H1 (cell line): ENCODE results near the gene PTPRT. TPM values are rescaled to one million over a fixed set of nuclear protein-coding genes. Genes with fewer than 3 reads are reported as not detected.
A peak's percentile ranks its signal among the peaks of the same experiment; 100 is the strongest.

Source experiments
- CHD2 ChIP-seq: IDR thresholded peaks from 2 replicates; pipeline ENCODE4 v1.6.1; 2012; ENCODE audit warnings: low read length, improper control_type of control experiment
- GTF2F1 ChIP-seq: IDR thresholded peaks from 2 replicates; pipeline ENCODE4 v1.6.1; 2012; ENCODE audit warnings: low read depth, low read length, improper control_type of control experiment, borderline replicate concordance
- RBBP5 ChIP-seq: IDR thresholded peaks from 2 replicates; pipeline ENCODE4 v1.7.1; 2012; ENCODE audit warnings: low read depth, mild to moderate bottlenecking, inconsistent platforms, low read length, moderate library complexity, borderline replicate concordance
- SP1 ChIP-seq: IDR thresholded peaks from 2 replicates; pipeline ENCODE4 v1.6.1; 2011; ENCODE audit warnings: low read depth, low read length
- polyA plus RNA-seq, 7 experiments: library from polyadenylated mRNA; depleted of rRNA in 3 of 7; stranded (reverse) in 5 of 7; unstranded in 2 of 7; fragments of >200 nt in 5 of 7; fragments of 200-250 nt in 2 of 7; gene quantifications; 1 replicate in 5 of 7; 2 replicates in 1 of 7; 4 replicates in 1 of 7; pipeline versions ENCODE4 v1.2.1 to v1.2.3, GENCODE V29; 2011 to 2013; ENCODE audit warnings: missing spikeins in 2 of 7, mixed read lengths in 2 of 7
- total RNA-seq: library from RNA; stranded (reverse); fragmentation: NEBNext Ultra II Directional; extraction: Animal tissue kit (Norgen Biotek cat#: 25700); gene quantifications from 2 replicates; pipeline ENCODE4 v1.2.1, GENCODE V29; 2021
- TF ChIP-seq, protein P1 (sequence below), 3 experiments: IDR thresholded peaks; 1 replicate in 2 of 3; 2 replicates in 1 of 3; pipeline versions ENCODE4 v1.5.1 to v1.6.1; 2011; ENCODE audit warnings: low read length in 3 of 3, mild to moderate bottlenecking in 3 of 3, inconsistent platforms in 2 of 3, low read depth in 1 of 3, moderate library complexity in 1 of 3; ENCODE audit not compliant: insufficient read depth in 1 of 3; ENCODE audit errors: control extremely low read depth in 1 of 3

The PTPRT gene
- total and polyA plus RNA-seq, 2 of the 8 experiments (the other 6 are each of a cell fraction or from before 2014, with no cell fraction given) = 0.33 to 1.8 TPM

DNA sequence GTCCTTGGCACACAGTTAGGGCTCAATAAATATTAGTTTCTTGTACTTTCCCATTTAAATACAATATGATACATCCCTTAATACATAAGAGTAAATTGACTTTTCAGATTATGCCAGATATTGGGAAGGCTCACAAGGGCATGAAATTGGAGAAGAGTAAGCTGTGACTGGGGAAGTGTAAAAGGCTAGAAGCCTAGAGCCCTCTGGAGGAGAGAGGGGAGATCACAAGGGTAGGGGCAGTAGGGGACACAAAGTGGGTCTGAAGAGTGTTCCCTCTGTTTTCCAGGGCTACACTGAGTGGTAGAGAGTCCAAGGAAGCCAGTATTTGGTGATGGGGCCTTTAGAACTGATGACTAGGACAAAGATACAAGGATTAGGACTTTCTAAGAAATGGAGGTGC, 1008.6 kb downstream of the PTPRT start (continued):
- TF ChIP-seq, protein P1, sequence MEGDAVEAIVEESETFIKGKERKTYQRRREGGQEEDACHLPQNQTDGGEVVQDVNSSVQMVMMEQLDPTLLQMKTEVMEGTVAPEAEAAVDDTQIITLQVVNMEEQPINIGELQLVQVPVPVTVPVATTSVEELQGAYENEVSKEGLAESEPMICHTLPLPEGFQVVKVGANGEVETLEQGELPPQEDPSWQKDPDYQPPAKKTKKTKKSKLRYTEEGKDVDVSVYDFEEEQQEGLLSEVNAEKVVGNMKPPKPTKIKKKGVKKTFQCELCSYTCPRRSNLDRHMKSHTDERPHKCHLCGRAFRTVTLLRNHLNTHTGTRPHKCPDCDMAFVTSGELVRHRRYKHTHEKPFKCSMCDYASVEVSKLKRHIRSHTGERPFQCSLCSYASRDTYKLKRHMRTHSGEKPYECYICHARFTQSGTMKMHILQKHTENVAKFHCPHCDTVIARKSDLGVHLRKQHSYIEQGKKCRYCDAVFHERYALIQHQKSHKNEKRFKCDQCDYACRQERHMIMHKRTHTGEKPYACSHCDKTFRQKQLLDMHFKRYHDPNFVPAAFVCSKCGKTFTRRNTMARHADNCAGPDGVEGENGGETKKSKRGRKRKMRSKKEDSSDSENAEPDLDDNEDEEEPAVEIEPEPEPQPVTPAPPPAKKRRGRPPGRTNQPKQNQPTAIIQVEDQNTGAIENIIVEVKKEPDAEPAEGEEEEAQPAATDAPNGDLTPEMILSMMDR (IDR thresholded peaks at IDR 0.05; ENCODE audit: control extremely low read depth in 1 of 3, insufficient read depth in 1 of 3, low read depth in 1 of 3, low read length in 3 of 3) = peak; percentile 35 to 58 (median 45); a peak in 3 of 4 replicates
- TF ChIP-seq CHD2 (no peak), GTF2F1 (no peak), SP1 (no peak), RBBP5 (no peak)
